OCI-LY3 (cell line): ENCODE measurements around the gene FAM216A.
"Not testable (repeated sequence)": the region's sequence is repeated elsewhere in the genome, so short reads cannot be mapped to it uniquely, and the experiment has no call there.

Source experiments
- H2AFZ ChIP-seq: fragments of 200-600, 300-600 bp; shearing (Covaris generic); 2 replicates; pipeline ENCODE4 v1.6.0; 2014; ENCODE audit warnings: antibody characterized with exemption, low read depth, low read length
- H3K27ac ChIP-seq: fragments of 200-600, 300-600 bp; sonication (generic); 2 replicates; pipeline ENCODE4 v1.5.1; 2014; ENCODE audit warnings: mild to moderate bottlenecking, low read length, moderate library complexity, mixed read lengths
- H3K27me3 ChIP-seq: fragments of 200-600, 300-600 bp; sonication (generic); 2 replicates; pipeline ENCODE4 v1.6.1; 2014; ENCODE audit warnings: low read depth, low read length, mixed read lengths
- H3K36me3 ChIP-seq: fragments of 200-600, 300-600 bp; sonication (generic); replicated peaks from 2 replicates; pipeline ENCODE3; 2014; ENCODE audit warnings: low read depth, low read length, mixed read lengths
- H3K4me1 ChIP-seq: fragments of 300-600, 200-600 bp; sonication (generic); 2 replicates; pipeline ENCODE4 v1.6.1; 2014; ENCODE audit warnings: low read length, mixed read lengths
- H3K4me2 ChIP-seq: fragments of 200-600, 300-600 bp; sonication (generic); 2 replicates; pipeline ENCODE4 v1.6.1; 2014; ENCODE audit warnings: low read length, mixed read lengths
- H3K4me3 ChIP-seq: fragments of 300-600, 200-600 bp; sonication (generic); 2 replicates; pipeline ENCODE4 v1.5.1; 2014; ENCODE audit warnings: antibody characterized with exemption, mild to moderate bottlenecking, low read length, moderate library complexity
- H3K79me2 ChIP-seq: fragments of 300-600, 200-600 bp; shearing (Covaris generic); 2 replicates; pipeline ENCODE4 v1.6.1; 2014; ENCODE audit warnings: mild to moderate bottlenecking, low read length, mixed read lengths
- H3K9ac ChIP-seq: fragments of 300-600, 200-600 bp; shearing (Covaris generic); 2 replicates; pipeline ENCODE4 v1.6.0; 2014; ENCODE audit warnings: mild to moderate bottlenecking, low read length, moderate library complexity
- H3K9me3 ChIP-seq: fragments of 200-600, 300-600 bp; shearing (Covaris generic); 2 replicates; pipeline ENCODE4 v1.6.1; 2014; ENCODE audit warnings: low read length, mixed read lengths; ENCODE audit not compliant: insufficient read depth
- H4K20me1 ChIP-seq: fragments of 200-600, 300-600 bp; sonication (generic); 2 replicates; pipeline ENCODE4 v1.6.1; 2016; ENCODE audit warnings: low read length, mixed read lengths; ENCODE audit not compliant: insufficient read depth
- EZH2phosphoT487 ChIP-seq: fragments of 200-600 bp; shearing (Covaris generic); IDR thresholded peaks from 2 replicates; pipeline ENCODE4 v1.6.1; 2018; ENCODE audit warnings: antibody characterized with exemption, mixed run types, low read depth
- TF ChIP-seq, protein P1 (sequence below): fragments of 200-600, 300-600 bp; sonication (generic); IDR thresholded peaks from 2 replicates; pipeline ENCODE4 v1.5.1; 2014; ENCODE audit warnings: antibody characterized with exemption, low read length, low read depth

FAM216A gene

DNA sequence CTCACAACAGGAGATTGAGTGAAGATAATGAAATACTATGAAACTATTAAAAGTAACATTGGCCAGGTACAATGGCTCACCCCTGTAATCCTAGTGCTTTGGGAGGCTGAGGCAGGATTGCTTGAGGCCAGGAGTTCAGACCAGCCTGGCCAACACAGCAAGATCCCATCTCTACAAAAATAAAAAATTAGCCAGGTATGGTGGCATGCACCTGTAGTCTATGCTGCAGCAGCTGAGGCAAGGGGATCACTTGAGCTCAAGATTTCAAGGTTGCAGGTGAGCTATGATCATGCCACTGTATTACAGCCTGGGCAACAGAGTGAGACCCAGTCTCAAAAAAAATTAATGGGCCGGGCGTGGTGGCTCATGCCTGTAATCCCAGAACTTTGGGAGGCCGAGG is 48.4 kb downstream of the FAM216A start:
- no peaks in the 10 kb centered on the region for H4K20me1 ChIP-seq
- no peak for TF ChIP-seq EZH2phosphoT487
- TF ChIP-seq, protein P1, sequence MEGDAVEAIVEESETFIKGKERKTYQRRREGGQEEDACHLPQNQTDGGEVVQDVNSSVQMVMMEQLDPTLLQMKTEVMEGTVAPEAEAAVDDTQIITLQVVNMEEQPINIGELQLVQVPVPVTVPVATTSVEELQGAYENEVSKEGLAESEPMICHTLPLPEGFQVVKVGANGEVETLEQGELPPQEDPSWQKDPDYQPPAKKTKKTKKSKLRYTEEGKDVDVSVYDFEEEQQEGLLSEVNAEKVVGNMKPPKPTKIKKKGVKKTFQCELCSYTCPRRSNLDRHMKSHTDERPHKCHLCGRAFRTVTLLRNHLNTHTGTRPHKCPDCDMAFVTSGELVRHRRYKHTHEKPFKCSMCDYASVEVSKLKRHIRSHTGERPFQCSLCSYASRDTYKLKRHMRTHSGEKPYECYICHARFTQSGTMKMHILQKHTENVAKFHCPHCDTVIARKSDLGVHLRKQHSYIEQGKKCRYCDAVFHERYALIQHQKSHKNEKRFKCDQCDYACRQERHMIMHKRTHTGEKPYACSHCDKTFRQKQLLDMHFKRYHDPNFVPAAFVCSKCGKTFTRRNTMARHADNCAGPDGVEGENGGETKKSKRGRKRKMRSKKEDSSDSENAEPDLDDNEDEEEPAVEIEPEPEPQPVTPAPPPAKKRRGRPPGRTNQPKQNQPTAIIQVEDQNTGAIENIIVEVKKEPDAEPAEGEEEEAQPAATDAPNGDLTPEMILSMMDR = no peak
- H3K9ac ChIP-seq = no peak overlapping the region
- no peaks in the 10 kb centered on the region for H3K27me3 ChIP-seq
- no peaks in the 10 kb centered on the region for H3K79me2 ChIP-seq
- no peak overlapping the region for H3K4me3 ChIP-seq
- H3K4me1 ChIP-seq = 0 out of 2 replicates have a peak, but pooled peaks cover 3% of the 10 kb centered on the region
- H3K27ac ChIP-seq = no peak overlapping the region
- H2AFZ ChIP-seq = no peak overlapping the region
- no peaks in the 10 kb centered on the region for H3K9me3 ChIP-seq
- H3K36me3 ChIP-seq = no peaks in the 10 kb centered on the region
- H3K4me2 ChIP-seq = no peak overlapping the region

DNA sequence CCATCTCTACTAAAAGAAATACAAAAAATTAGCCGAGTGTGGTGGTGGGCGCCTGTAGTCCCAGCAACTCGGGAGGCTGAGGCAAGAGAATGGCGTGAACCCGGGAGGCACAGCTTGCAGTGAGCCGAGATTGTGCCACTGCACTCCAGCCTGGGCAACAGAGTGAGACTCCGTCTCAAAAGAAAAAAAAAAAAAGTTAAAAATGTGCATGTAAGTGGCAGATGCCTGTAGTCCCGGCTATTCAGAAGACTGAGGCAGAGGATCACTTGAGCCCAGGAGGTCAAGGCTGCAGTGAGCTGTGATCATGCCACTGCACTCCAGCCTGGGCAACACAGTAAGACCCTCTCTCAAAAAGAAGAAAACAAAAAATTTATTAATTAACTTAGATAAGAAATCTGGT is 49.4 kb downstream of the FAM216A start:
- not testable (repeated sequence) for H3K4me1 ChIP-seq, H2AFZ ChIP-seq, H3K27ac ChIP-seq, H3K9ac ChIP-seq, H3K27me3 ChIP-seq, H3K4me3 ChIP-seq, H3K9me3 ChIP-seq, H3K4me2 ChIP-seq, H4K20me1 ChIP-seq, H3K79me2 ChIP-seq, H3K36me3 ChIP-seq

DNA sequence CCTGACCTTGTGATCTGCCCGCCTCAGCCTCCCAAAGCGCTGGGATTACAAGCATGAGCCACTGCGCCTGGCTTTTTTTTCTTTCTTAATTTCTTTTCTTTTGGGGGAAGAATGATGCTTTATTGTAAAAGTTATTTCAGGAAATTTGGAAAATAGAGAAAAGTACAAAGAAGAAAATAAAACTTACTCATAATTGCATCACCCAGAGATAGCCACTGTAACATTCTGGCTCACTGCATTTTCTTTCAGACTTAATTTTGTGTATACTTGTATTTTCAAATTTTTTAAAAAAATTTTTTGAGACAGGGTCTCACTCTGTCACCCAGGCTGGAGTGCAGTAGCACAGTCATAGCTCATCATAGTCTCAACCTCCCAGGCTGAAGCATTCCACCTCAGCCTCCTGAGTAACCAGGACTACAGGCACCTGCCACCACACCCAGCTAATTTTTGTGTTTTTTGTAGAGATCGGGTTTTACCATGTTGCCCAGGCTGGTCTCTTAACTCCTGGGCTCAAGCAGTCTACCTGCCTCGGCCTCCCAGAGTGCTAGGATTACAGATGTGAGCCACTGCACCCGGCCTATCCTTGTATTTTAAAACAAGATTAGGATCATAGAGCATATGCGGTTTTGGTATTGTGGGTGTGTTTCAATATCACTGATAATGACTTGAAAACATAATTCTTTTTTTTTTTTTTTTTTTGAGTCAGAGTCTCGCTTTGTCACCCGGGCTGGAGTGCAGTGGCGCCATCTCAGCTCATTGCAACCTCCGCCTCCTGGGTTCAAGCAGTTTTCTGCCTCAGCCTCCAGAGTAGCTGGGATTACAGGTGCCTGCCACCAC is 52.4 kb downstream of the FAM216A start:
- H3K9ac ChIP-seq, H4K20me1 ChIP-seq, H3K27me3 ChIP-seq, H3K27ac ChIP-seq, H2AFZ ChIP-seq, H3K9me3 ChIP-seq, H3K4me1 ChIP-seq, H3K4me3 ChIP-seq, H3K79me2 ChIP-seq, H3K36me3 ChIP-seq, H3K4me2 ChIP-seq: not testable (repeated sequence)

DNA sequence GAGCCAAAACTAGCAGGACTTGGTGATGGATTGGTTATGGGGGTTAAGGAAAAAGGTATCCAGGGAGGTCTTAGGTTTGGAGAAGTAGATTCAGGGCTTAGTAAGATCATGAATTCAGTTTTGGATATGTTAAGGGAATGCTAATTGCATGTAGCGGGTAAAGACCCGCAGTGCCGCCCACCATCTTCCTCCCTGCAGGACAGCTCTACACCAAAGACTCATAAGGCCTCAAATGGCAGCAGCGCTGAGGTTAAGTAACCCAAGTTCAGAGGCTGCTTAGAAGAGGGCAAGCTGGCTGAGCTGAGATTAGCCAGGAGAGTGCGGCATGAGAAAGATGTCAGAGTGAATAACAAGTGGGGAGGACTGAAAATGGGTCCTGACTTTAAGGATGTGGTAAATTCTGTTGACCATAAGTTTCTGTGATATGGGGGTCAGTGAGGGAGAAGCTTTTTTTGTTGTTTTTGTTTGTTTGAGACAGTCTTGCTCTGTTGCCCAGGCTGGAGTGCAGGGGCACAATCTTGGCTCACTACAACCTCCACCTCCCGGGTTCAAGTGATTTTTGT is 59.7 kb downstream of the FAM216A start:
- Histone ChIP-seq H3K79me2 (peaks cover 10% of the 10 kb centered on the region; the same call in 1 of the 2 replicates), H3K27ac (no peak overlapping the region), H3K4me2 (no peak overlapping the region), H3K4me1 (peaks cover 26% of the 10 kb centered on the region), H3K4me3 (no peak overlapping the region), H3K9me3 (no peaks in the 10 kb centered on the region), H2AFZ (no peak overlapping the region), H3K36me3 (peaks cover 16% of the 10 kb centered on the region), H3K9ac (no peak overlapping the region), H4K20me1 (peaks cover 27% of the 10 kb centered on the region), H3K27me3 (no peaks in the 10 kb centered on the region)
- no peak for TF ChIP-seq EZH2phosphoT487
- TF ChIP-seq, protein P1 = no peak

DNA sequence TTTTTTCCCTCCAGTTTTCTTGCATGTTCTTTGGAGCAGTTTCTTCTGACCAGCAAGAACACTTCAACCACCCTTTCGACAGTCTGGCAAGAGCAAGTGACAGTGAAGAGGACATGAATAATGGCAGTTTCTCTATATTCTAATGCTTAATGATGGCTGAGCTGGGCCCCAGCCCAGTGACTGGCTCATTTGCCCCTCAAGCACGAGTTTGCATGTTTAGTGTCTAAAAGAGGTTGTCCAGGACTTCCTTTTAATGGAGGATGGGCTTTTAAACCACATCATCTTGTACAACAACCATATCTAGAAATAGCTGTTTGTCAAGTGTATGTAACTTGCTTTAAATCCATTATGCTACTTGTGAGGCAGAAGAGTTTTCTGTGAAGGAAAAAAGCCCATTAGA is 61.9 kb downstream of the FAM216A start:
- Histone ChIP-seq H3K27ac (no peak overlapping the region), H2AFZ (no peak overlapping the region), H3K36me3 (peaks cover 35% of the 10 kb centered on the region), H3K27me3 (no peaks in the 10 kb centered on the region), H3K9ac (no peak overlapping the region), H3K9me3 (no peaks in the 10 kb centered on the region), H4K20me1 (peaks cover 47% of the 10 kb centered on the region), H3K4me2 (no peak overlapping the region), H3K4me1 (peaks cover 32% of the 10 kb centered on the region), H3K4me3 (no peak overlapping the region), H3K79me2 (peaks cover 16% of the 10 kb centered on the region)
- TF ChIP-seq, protein P1 = no peak
- TF ChIP-seq EZH2phosphoT487 = no peak
